ENCODE data around the gene RARRES2. TPM values are rescaled to one million over a fixed set of nuclear protein-coding genes. Genes with fewer than 3 reads are reported as not detected.

Gene RARRES2
- polyA plus RNA-seq, 3 donors, result 40.9 to 55.6 (median 54.0) TPM

GRCh38 chr7:150368096-150368883 lies 26.9 kb upstream of the RARRES2 start, which contains the start of gene REPIN1:
TSS of gene REPIN1 (plus strand) at chr7:150368822. CDS start at chr7:150369712, 890 bp downstream.
- peak; percentile 91 for DNase-seq

DNA sequence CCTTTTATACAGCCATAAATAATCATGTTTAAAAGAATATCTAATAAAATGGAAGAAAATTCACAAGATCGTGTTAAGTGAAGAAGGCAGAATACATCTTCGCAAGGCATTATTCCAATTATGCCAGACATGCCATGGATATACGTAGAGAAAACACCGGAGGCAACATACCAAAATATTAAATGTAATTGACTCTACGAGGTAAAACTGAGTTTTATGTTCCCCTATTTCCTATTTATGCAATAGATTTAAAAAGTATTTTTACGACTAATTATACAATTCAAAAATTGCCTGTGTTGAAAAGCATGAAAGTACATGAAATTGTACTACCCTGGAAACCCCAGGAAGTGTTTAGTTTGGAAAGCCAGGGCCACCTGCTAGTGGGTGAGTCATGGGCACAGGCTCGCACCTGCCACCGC lies 26.3 kb upstream of the RARRES2 start:
- DNase-seq, result no peak

- DNase-seq, result no peak
These were observed 24.4 kb upstream of the RARRES2 start for GRCh38 chr7:150365673-150366398.

DNA sequence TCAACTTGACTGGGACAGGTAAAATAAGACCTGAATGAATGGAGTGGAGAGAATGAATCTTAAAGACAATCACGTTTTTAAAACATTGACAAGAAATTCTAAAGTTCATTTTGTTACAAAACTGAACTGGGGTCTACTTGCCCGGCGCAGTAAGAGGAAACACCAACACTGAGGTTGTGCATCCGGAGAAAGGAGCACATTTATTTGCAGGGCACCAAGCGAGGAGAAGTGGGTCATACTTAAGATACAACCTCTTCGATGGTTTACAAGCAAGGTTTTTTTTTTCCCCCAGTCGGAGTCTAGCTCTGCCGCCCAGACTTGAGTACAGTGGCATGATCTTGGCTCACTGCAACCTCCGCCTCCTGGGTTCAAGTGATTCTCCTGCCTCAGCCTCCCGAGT lies 23.8 kb upstream of the RARRES2 start:
- DNase-seq, result no peak

- DNase-seq, result no peak
These were observed 22.4 kb upstream of the RARRES2 start for GRCh38 chr7:150363872-150364271.

DNA sequence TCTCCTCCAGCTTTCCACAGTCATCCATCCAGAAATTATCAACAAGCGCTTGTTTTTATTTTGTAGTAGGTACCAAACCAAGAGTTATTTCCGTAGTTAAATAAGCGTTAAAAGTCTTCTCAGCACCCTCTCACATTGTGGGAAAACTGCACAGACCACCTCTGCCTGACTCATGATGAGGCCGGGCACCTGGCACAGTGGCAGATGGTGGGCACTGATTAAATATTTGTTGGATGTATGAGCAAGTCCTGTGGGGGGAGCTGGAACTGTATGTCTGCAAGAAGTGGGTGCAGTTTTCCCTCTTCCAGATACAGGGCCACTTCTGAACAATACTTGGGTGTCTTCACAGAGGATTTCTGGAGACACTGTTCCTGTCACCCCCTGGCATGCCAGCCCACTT lies 21.9 kb upstream of the RARRES2 start:
- DNase-seq, result no peak

GRCh38 chr7:150361807-150362621 lies 20.6 kb upstream of the RARRES2 start:
- no peak for DNase-seq

DNA sequence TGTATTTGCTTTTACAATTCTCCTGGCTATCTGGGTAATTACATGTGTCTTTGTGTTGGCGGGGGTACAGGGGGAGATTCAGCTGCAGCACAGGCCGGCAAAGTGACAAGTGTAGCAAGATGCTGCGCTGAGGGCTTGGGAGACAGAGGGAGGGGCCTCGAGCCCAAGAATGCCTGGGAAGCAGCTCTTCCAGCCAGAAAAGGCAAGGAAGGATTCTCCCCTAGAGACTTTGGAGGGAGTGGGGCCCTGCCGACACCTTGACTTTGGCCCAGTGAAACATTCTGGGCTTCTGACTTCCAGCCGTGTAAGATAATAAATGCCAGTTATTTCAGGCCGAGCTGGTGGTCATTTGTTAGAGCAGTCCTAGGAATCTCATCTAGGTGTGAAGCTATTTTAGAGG lies 20.0 kb upstream of the RARRES2 start:
- DNase-seq, result no peak

GRCh38 chr7:150360363-150361058 lies 19.1 kb upstream of the RARRES2 start:
- DNase-seq, result no peak

GRCh38 chr7:150359622-150360362 lies 18.4 kb upstream of the RARRES2 start:
- no peak for DNase-seq

- no peak for DNase-seq
These were observed 17.7 kb upstream of the RARRES2 start for GRCh38 chr7:150358988-150359621.

GRCh38 chr7:150358433-150358832 lies 17.0 kb upstream of the RARRES2 start:
- no peak for DNase-seq

- no peak for DNase-seq
These were observed 16.5 kb upstream of the RARRES2 start for GRCh38 chr7:150357771-150358427.

DNA sequence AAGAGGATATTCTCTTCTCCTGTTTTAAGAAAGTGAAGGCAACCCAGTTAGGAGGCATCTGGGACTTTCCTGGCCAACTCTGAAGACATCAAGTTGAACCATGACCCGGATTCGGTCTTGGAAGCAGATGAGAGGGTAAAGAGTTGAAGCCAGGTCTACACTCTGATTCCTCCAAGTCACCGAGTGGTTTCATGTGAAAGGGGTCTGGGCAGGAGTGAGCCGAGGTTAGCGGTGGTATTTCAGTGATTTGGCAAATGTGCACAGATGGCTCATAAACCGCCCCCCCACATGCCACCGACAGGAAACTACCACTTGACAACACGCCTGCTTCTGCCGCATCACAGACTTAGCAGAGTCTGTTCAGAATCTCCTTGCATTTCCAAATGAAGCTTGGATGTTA lies 15.8 kb upstream of the RARRES2 start:
- DNase-seq, result no peak

- DNase-seq, result no peak
These were observed 15.0 kb upstream of the RARRES2 start for GRCh38 chr7:150356265-150356897.

DNA sequence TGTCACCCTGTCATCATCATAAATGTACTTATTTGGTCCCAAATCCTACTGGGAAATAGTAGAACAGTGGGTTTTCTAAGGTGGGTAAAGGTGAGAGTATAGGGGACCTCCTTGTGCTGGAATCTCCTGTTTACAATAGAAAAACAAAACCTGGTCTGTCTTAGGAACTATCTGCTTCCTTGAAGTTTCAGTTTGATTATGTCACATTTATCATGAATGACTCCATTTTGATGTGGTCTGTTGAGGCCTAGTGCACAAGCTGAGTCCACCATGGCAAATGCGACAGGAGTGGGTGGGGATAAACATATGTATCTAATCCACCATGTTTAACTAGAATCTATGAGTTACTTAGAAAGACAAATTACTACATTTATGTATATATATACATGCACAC lies 14.2 kb upstream of the RARRES2 start:
- no peak for DNase-seq

DNA sequence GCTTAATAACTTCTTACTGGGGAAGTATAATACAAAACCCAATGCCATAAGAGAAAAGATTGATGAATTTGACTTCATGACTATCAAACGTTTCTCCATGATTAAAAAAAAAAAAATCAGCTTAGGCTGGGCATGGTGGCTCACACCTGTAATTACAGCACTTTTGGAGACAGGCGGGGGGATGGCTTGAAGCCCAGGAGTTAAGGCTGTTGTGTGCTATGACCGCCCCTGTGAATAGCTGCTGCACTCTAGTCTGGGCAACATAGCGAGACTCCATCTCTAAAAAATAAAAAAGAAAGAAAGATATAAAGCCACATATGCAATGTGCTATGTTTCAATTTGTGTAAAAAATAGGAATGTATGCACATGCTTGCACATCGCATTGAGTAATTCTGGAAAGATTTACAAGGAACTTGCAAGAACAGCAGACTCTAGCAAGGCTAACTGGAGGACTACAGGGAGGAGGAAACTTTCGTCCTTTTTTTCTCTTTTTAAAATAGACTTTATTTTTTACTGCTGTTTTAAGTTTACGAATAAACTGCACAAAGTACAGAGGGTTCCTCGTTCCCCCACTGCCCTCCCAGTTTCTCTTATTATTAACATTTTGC lies 10.3 kb upstream of the RARRES2 start:
- DNase-seq, result no peak

DNA sequence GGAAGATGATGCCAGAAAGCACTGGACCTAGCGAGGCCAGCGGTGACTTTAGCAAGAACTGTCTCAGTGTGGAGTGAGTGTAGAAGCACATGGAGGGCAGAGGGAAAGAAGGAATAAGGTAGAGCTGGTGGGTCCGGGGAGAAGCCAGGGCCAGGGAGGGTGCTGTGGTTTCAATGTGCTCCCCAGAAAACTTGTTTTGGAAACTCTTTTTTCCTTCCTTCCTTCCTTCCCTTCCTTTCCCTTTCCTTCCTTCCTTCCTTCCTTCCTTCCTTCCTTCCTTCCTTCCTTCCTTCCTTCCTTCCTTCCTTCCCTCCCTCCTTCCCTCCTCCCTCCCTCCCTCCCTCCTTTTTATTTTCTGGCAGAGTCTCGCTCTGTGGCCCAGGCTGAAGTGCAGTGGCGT lies 5.5 kb upstream of the RARRES2 start:
- DNase-seq, result no peak

DNA sequence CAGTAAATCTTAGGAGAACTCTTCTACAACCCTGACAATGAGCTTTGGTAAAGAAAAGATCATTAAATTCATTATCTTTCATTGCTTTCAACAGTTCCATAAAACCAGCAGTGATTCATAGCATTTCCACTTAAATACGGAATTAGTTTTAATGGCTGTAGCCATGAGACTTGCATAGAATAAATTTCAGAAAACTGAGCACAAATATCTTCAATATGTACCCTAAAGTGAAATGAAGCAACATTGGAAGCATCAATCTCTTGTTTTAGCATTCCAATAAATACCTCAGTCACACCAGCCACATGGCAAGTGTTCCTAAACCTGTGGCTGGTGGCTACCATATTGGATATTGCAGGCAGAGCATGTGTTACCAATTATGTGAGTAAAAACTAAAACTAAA lies 3.6 kb upstream of the RARRES2 start:
- no peak for DNase-seq
